Heart right ventricle (tissue), 16 donors: ENCODE results near the gene NID2. TPM values are rescaled to one million over a fixed set of nuclear protein-coding genes. Genes with fewer than 3 reads are reported as not detected.

Source experiments
- ATAC-seq, 8 donors: fragments of 200-7000 bp; cut with Tn5 transposase; one replicate each; pipeline ENCODE4 v1.9.1; 2020; ENCODE audit warnings: mild to moderate bottlenecking in 8 of 8, moderate library complexity in 8 of 8, moderate number of reproducible peaks in 1 of 8
- DNase-seq, 2 donors: peaks; one replicate each; pipeline ENCODE4 v3.0.0-alpha.2; 2020
- H3K27ac ChIP-seq, 10 donors: fragments of 200-600 bp; sonication (generic) in 2 of 10; one replicate each; pipeline versions ENCODE4 v1.5.0 to v1.8.0; 2020 to 2022; ENCODE audit warnings: mild to moderate bottlenecking in 3 of 10
- H3K27me3 ChIP-seq, 7 donors: fragments of 200-600 bp; one replicate each; pipeline ENCODE4 v1.8.0; 2021 to 2022; ENCODE audit warnings: mild to moderate bottlenecking in 2 of 7
- H3K36me3 ChIP-seq, 9 donors: fragments of 200-600 bp; sonication (generic) in 1 of 9; one replicate each; pipeline versions ENCODE4 v1.5.0 to v1.8.0; 2020 to 2022; ENCODE audit warnings: mild to moderate bottlenecking in 2 of 9
- H3K4me1 ChIP-seq, 9 donors: fragments of 200-600 bp; sonication (generic) in 1 of 9; one replicate each; pipeline versions ENCODE4 v1.5.0 to v1.8.0; 2020 to 2022; ENCODE audit warnings: mild to moderate bottlenecking in 4 of 9
- H3K4me3 ChIP-seq, 10 donors: fragments of 200-600 bp; sonication (generic) in 2 of 10; one replicate each; pipeline versions ENCODE4 v1.5.0 to v1.8.0; 2020 to 2022; ENCODE audit warnings: mild to moderate bottlenecking in 7 of 10, moderate library complexity in 2 of 10
- H3K9me3 ChIP-seq, 11 donors: fragments of 200-600 bp in 10 of 11; sonication (generic) in 2 of 11; one replicate each; pipeline versions ENCODE4 v1.5.0 to v1.8.0; 2013 to 2022; ENCODE audit warnings: mild to moderate bottlenecking in 2 of 11, control low read depth in 1 of 11, moderate library complexity in 1 of 11
- CTCF ChIP-seq, 9 donors: fragments of 200-600 bp; sonication (generic) in 2 of 9; IDR thresholded peaks; one replicate each; pipeline versions ENCODE4 v1.5.0 to v1.8.0; 2021 to 2022; ENCODE audit warnings: antibody characterized with exemption in 9 of 9, mild to moderate bottlenecking in 5 of 9, moderate library complexity in 1 of 9
- WGBS, 2 donors: extraction: QIAGEN DNeasy Blood & Tissue Kit; methylation state at CpG; one replicate each; pipeline ENCODE4 v1.1.7; 2013; ENCODE audit warnings: inconsistent platforms in 1 of 2; 5-methylcytosine and 5-hydroxymethylcytosine counted together
- intact Hi-C, 10 donors: fragments of 100-400 bp; cut with DNase I; formaldehyde crosslinking; loops; one replicate each; pipeline versions ENCODE4 v1.11.1 to v1.14.2; 2022
- polyA plus RNA-seq, 2 donors: library from polyadenylated mRNA; stranded (reverse); fragments of 200-250 nt; gene quantifications; one replicate each; pipeline ENCODE4 v1.2.3, GENCODE V29; 2013
- total RNA-seq, 10 donors: library from RNA; stranded (reverse); fragmentation: NEBNext Ultra II Directional in 3 of 10; extraction: Animal tissue kit (Norgen Biotek cat#: 25700) in 3 of 10; gene quantifications; one replicate each; pipeline versions ENCODE4 v1.2.1 to v1.2.4, GENCODE V29; 2021 to 2023
- donor health status: Arrhythmogenic right ventricular cardiomyopathy.
- donor health status: ischemic (EF 13 %, LVEDD 7.1; RV severe dilation, severe dysfunction).
- donor health status: healthy with polysubstance abuse.
- donor health status: DM: no; HTN: yes; CAD: no.
- donor health status: DM: no; HTN: no; CAD: no.
- donor health status: ischemic (EF 25% LVEDD 6.9; RV normal size, moderate dysfunction).
- donor health status: ischemic (EF 25% LVEDD 5.7; RV mildly dilated, moderate dysfunction).
- donor health status: healthy.
- donor health status: DM: yes; HTN: yes; CAD: no.
- donor health status: Ischemic cardiomyopathy.
- donor health status: ischemic (EF 35%, LVEDD 5.7; RV mildly dilated, moderate dysfunction).
- donor health status: nonischemic (EF 11% LVEDD 7.7; RV severe dilation, severe dysfunction).
- donor health status: DM: yes; HTN: yes; CAD: no.
- donor health status: PGD.
- donor health status: ischemic (EF 29% LVEDD 5.4; RV normal size, mild dysfunction).
- donor health status: nonischemic (EF 23%, LVEDD 6.1; RV moderate dilation, normal function).

Gene NID2
- total and polyA plus RNA-seq, 12 donors = 15.1 to 66.0 (median 36.5) TPM

DNA sequence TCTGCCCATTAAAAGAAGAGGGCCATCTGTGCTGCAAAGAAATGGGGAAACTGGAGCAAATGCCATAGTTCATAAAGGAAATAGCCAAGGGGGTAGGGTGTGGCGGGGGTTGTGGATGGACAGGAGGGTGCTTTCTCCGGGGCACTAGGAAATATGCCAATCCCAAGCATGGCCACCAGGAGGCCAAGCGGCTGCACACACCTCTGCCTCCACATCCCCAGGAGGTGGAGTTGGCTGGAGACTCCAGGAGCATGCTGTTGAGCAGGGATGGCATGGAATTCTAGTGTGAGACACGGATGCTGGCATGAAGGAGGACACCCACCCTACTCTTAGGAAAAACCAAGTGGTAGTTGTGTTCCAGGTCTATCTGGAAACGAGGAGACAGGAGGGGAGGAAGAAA is 25.2 kb downstream of the NID2 start:
- peak; percentile 36 to 71 (median 55) for TF ChIP-seq CTCF (IDR thresholded peaks at IDR 0.05)
- peaks cover 8 to 69% (median 53%) of the 10 kb centered on the region in 9 donors for H3K4me1 ChIP-seq
- H3K9me3 ChIP-seq = no peaks in the 10 kb centered on the region
- H3K4me3 ChIP-seq = no peak overlapping the region
- peak in 7 of 8 donors; percentile 13 to 59 (median 51) for ATAC-seq
- intact Hi-C loops = no loop called here
- H3K27me3 ChIP-seq = no peaks in the 10 kb centered on the region
- H3K27ac ChIP-seq = peak overlapping the region in 3 of 10 donors; percentile 1 to 48 (median 1)
- 38 to 56% methylated on average over 5 of the region's 5 CpGs for WGBS, 2 donors
- no peak for DNase-seq
- peaks cover 0 to 45% (median 33%) of the 10 kb centered on the region in 9 donors for H3K36me3 ChIP-seq

DNA sequence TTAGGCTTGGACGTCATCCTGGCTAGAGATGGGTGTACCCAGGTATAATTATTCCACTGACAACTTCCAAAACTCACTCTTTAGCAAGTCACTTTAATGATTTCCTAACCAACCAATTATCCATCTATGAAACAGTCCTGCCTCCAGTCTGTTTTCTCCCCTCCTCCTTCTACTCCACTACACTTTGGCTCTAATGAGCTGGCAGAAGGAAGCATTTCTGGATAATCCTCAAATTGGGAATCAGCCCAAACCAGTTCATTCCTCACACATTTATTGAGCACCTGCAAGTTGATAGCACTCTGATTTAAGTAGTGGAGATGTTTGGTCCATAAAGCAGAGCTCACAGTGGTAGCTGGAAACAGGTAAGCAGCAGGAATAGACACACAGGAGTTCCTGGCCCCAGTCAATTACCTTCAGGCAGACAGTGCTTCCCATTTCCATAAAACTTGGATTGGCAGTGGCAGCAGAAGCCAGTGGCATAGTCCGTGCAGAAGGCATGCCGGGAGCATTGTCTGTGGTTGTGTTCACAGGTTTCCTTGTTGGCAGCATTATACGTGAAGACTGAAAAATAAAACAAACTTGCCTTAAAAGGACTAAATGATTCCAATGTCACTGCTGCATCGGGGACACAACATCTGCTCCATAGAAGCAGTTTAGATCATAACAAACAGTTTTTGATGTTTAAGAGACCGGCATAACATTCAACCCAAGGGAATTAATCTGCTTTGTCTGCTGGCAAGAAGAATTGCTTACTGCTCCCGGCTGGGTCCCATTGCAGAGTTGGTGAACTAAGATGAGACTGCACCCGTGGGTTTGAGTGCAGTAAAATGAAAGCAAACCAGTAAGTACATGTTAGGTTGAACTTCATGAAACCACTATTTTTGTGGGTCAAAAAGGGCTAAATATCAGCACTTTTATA is 26.2 kb downstream of the NID2 start:
- Histone ChIP-seq H3K36me3 (peaks cover 0 to 52% (median 41%) of the 10 kb centered on the region in 9 donors), H3K27ac (peak overlapping the region in 5 of 10 donors; percentile 0 to 48 (median 28)), H3K4me1 (peaks cover 5 to 58% (median 45%) of the 10 kb centered on the region in 9 donors), H3K4me3 (no peak overlapping the region), H3K9me3 (no peaks in the 10 kb centered on the region), H3K27me3 (no peaks in the 10 kb centered on the region)
- intact Hi-C loops = no loop called here
- 36 to 48% methylated on average over 8 of the region's 8 CpGs for WGBS, 2 donors
- no peak for TF ChIP-seq CTCF (IDR thresholded peaks at IDR 0.05)
- no peak for DNase-seq
- no peak for ATAC-seq

DNA sequence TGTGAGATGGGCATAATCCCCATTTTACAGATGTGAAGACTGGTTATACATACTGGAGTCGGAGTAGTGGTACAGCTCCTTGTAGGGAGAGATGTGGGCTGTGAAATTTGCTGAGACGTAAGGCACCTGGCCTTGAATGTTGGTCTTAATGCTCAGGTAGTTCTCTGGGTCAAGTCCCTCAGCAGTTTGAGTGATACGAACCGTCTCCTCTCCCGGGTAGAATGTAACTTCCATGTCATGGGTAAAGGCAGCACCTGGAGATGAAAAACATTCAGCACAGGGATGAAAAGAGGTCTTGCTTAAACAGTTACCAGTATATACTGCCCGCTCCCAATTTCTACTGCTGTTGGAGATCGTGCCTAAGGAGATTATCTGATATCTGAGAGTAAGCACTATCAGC is 28.3 kb downstream of the NID2 start:
- H3K36me3 ChIP-seq = peaks cover 0 to 72% (median 59%) of the 10 kb centered on the region in 9 donors
- H3K27me3 ChIP-seq = no peaks in the 10 kb centered on the region
- ATAC-seq (no peak), DNase-seq (no peak)
- no peak overlapping the region for H3K27ac ChIP-seq
- H3K9me3 ChIP-seq = no peaks in the 10 kb centered on the region
- 92 to 93% methylated on average over 7 of the region's 7 CpGs for WGBS, 2 donors
- intact Hi-C loops = no loop called here
- H3K4me3 ChIP-seq = no peak overlapping the region
- peaks cover 0 to 38% (median 26%) of the 10 kb centered on the region in 9 donors for H3K4me1 ChIP-seq
- TF ChIP-seq CTCF (IDR thresholded peaks at IDR 0.05) = no peak

DNA sequence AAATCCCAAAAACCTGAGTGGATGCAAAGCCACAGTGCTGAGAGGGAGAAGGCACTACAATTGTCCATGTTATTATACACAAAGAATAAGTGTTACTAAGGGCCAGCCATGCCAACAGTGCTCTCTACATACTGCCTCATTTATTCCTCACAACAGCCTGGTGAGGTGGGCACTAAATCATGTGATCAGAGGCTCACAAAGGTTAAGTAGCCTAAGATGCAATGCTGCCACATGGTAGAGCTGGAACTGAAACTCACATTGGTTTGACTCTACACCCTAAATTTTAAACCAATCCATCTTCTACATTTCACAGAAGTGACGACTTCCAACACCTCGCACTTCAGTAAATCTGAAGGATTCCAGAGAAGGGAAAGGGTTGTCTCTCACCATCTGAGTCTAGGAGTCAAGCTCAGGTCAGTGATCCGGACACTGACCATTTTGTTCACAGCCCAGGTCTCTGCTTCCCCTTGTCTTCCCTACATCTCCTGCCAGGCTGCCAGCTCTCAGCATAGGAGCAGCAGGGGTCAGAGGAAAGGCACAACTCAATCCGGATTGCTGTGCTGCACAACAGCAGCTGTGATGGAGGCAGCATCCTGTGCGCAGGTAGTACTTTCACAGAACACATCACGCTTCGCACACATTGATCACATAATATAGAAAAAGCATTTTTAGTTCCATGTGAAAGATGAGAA is 29.6 kb downstream of the NID2 start:
- DNase-seq (no peak), ATAC-seq (no peak)
- no peaks in the 10 kb centered on the region for H3K27me3 ChIP-seq
- H3K4me3 ChIP-seq = no peak overlapping the region
- no peak for TF ChIP-seq CTCF (IDR thresholded peaks at IDR 0.05)
- intact Hi-C loops = no loop called here
- H3K4me1 ChIP-seq = peaks cover 0 to 24% (median 16%) of the 10 kb centered on the region in 9 donors
- peaks cover 0 to 85% (median 69%) of the 10 kb centered on the region in 9 donors for H3K36me3 ChIP-seq
- H3K9me3 ChIP-seq = no peaks in the 10 kb centered on the region
- no peak overlapping the region for H3K27ac ChIP-seq
- 89 to 94% methylated on average over 7 of the region's 7 CpGs for WGBS, 2 donors
